Measurements from ENCODE around the gene FOXK1.

DNA sequence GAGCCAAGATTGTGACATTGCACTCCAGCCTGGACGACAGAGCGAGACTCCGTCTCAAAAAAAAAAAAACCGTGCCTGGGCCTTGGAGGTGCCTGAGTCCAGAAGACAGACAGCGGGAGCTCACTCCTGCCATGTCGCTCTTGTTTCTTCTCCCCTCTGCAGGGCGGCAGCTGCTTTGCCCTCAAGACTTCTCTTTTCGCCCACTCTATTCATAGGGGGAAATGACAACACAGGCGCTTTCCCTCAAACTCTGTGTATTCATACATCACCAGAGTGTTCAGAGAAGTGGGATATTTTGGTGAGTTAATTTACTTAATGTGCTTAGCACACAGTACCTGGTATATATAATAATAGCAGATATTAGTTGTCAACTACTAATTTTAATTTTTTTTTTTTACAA lies 44.5 kb downstream of the FOXK1 start:
- TF ChIP-seq CTCF (IDR thresholded peaks at IDR 0.05) (no peak), ZFX (IDR thresholded peaks at IDR 0.05; ENCODE audit: borderline replicate concordance) (no peak)

Measured in 22Rv1 (cell line).